ENCODE data around the gene KCNJ6. TPM values are rescaled to one million over a fixed set of nuclear protein-coding genes. Genes with fewer than 3 reads are reported as not detected.

Gene KCNJ6
- total RNA-seq, 1 experiment from 2014 or later, result 1.2 TPM

DNA sequence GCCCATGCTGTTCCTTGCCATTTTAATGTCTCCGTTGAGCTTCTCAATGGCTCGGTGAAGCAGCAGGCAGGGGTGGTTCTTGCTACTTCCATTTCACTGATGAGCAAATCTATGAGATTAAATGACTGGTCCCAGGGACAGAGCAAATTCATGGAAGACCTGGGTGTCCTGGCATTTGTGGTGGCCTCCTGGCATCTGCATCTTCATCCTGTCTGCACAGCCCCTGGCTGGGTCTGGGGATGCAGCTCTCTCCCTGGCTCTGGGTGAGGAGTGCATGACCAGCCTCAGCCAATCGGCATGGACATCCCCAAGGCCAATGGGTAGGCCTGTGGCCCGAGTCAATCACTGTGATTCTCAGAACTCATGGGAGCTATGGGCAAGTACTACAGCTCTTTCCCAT is 261.7 kb downstream of the KCNJ6 start:
- Histone ChIP-seq H3K14ac (ENCODE audit: insufficient read depth, low read length) (no peak overlapping the region), H3K79me1 (ENCODE audit: insufficient read depth, low read depth, low read length, poor library complexity, severe bottlenecking) (no peaks in the 10 kb centered on the region), H2BK5ac (ENCODE audit: insufficient read length, low read length) (no peak overlapping the region), H2BK120ac (ENCODE audit: low read depth, low read length, poor library complexity, severe bottlenecking) (no peak overlapping the region), H2AFZ (ENCODE audit: low read length) (no peak overlapping the region), H4K8ac (replicated peaks; ENCODE audit: insufficient read length, low read depth, low read length) (no peak overlapping the region), H4K5ac (ENCODE audit: insufficient read length, low read depth, low read length) (no peak overlapping the region), H3K56ac (ENCODE audit: insufficient read length, low read depth, low read length) (no peak overlapping the region), H2AK5ac (ENCODE audit: insufficient read length, low read length) (no peak overlapping the region), H3K27me3 (ENCODE audit: insufficient read depth, low read length) (no peaks in the 10 kb centered on the region), H3K9me3 (ENCODE audit: control insufficient read depth, low read depth, low read length) (no peaks in the 10 kb centered on the region), H3K4ac (ENCODE audit: low read depth, low read length) (no peak overlapping the region), H4K20me1 (ENCODE audit: control insufficient read depth, insufficient read depth, insufficient read length) (peaks cover 4% of the 10 kb centered on the region), H3K4me2 (ENCODE audit: insufficient read depth, insufficient read length, low read length) (no peak overlapping the region), H3T11ph (ENCODE audit: low read length) (no peak overlapping the region), H2BK20ac (ENCODE audit: low read depth, low read length, poor library complexity, severe bottlenecking) (no peak overlapping the region), H3K79me2 (ENCODE audit: insufficient read depth, low read length) (no peaks in the 10 kb centered on the region), H4K91ac (ENCODE audit: insufficient read length, low read depth, low read length) (no peak overlapping the region), H2BK15ac (ENCODE audit: low read depth, low read length) (no peak overlapping the region), H3K23ac (ENCODE audit: insufficient read length, low read depth, low read length) (no peak overlapping the region), H3K9ac (ENCODE audit: extremely low read depth, insufficient read length, low read length) (no peak overlapping the region), H2BK12ac (ENCODE audit: insufficient read length, low read depth, low read length) (no peak overlapping the region), H3K27ac (ENCODE audit: insufficient read length, low read depth, low read length) (no peak overlapping the region), H3K18ac (ENCODE audit: insufficient read length, low read depth, low read length) (no peak overlapping the region), H3K4me1 (ENCODE audit: insufficient read depth, low read length) (no peaks in the 10 kb centered on the region), H3K23me2 (ENCODE audit: insufficient read length, low read depth, low read length, poor library complexity, severe bottlenecking) (no peaks in the 10 kb centered on the region)
- no peak overlapping the region for H3K27ac Mint-ChIP-seq
- H3K4me3 Mint-ChIP-seq, result no peak overlapping the region
- H3K36me3 Mint-ChIP-seq (ENCODE audit: insufficient read depth in 1 of 3, low read depth in 3 of 3), result no peaks in the 10 kb centered on the region
- WGBS (ENCODE audit: extremely low coverage, insufficient read length, low lambda C conversion rate), result no CpG with 5 or more reads among the region's 4 CpGs
- H3K9me3 Mint-ChIP-seq, result no peaks in the 10 kb centered on the region
- H3K4me1 Mint-ChIP-seq, result peaks cover 0 to 5% of the 10 kb centered on the region in 2 experiments; a peak in 2 of 4 replicates
- TF ChIP-seq, protein P1, sequence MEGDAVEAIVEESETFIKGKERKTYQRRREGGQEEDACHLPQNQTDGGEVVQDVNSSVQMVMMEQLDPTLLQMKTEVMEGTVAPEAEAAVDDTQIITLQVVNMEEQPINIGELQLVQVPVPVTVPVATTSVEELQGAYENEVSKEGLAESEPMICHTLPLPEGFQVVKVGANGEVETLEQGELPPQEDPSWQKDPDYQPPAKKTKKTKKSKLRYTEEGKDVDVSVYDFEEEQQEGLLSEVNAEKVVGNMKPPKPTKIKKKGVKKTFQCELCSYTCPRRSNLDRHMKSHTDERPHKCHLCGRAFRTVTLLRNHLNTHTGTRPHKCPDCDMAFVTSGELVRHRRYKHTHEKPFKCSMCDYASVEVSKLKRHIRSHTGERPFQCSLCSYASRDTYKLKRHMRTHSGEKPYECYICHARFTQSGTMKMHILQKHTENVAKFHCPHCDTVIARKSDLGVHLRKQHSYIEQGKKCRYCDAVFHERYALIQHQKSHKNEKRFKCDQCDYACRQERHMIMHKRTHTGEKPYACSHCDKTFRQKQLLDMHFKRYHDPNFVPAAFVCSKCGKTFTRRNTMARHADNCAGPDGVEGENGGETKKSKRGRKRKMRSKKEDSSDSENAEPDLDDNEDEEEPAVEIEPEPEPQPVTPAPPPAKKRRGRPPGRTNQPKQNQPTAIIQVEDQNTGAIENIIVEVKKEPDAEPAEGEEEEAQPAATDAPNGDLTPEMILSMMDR (conservative IDR thresholded peaks at IDR 0.05), result no peak
- H3K27me3 Mint-ChIP-seq (ENCODE audit: low read depth), result peaks cover 3% of the 10 kb centered on the region
- DNase-seq, result no peak

All from H9 (cell line).